Stimulated activated CD4-positive, alpha-beta T cell treated with anti-CD3 and anti-CD28 coated beads, Interleukin-15, amount 100 ng/mL, for 48 hours (primary cell): ENCODE measurements around the gene BAD.

Experiments
- DNase-seq, 2 donors: peaks; one replicate each; pipeline ENCODE4 v3.0.0-alpha.2; 2020; ENCODE audit warnings: low read depth in 2 of 2

BAD gene

GRCh38 chr11:64244107-64244506 is 40.4 kb downstream of the BAD start:
- DNase-seq = no peak

- DNase-seq = no peak
These were observed 41.1 kb downstream of the BAD start for GRCh38 chr11:64243236-64243854.

- no peak for DNase-seq
These were observed 42.7 kb downstream of the BAD start for GRCh38 chr11:64241491-64242374.

- peak; percentile 100 for DNase-seq
These were observed 43.3 kb downstream of the BAD start for GRCh38 chr11:64241241-64241490.

GRCh38 chr11:64240435-64241240 is 43.8 kb downstream of the BAD start, which contains the start of gene FKBP2:
FKBP2 (plus strand) TSS chr11:64241095; CDS start chr11:64242388, 1,293 bp downstream.
- peak; percentile 95 to 97 for DNase-seq

- no peak for DNase-seq
These were observed 44.6 kb downstream of the BAD start for GRCh38 chr11:64239662-64240434.

- DNase-seq = no peak
These were observed 45.5 kb downstream of the BAD start for GRCh38 chr11:64238999-64239398.

GRCh38 chr11:64238076-64238475 is 46.4 kb downstream of the BAD start:
- DNase-seq = no peak

- DNase-seq = no peak
These were observed 46.9 kb downstream of the BAD start for GRCh38 chr11:64237484-64237951.

- DNase-seq = no peak
These were observed 48.9 kb downstream of the BAD start for GRCh38 chr11:64235437-64236161.

- no peak for DNase-seq
These were observed 49.7 kb downstream of the BAD start for GRCh38 chr11:64234647-64235379.

GRCh38 chr11:64233913-64234586 is 50.4 kb downstream of the BAD start, which contains the start of gene VEGFB:
VEGFB (plus strand) TSS chr11:64234584; CDS start chr11:64234834, 250 bp downstream.
- DNase-seq = peak in 1 of 2 donors; percentile 65

- no peak for DNase-seq
These were observed 51.5 kb downstream of the BAD start for GRCh38 chr11:64232967-64233315.

- DNase-seq = no peak
These were observed 52.1 kb downstream of the BAD start for GRCh38 chr11:64232182-64232966.

- DNase-seq = no peak
These were observed 52.9 kb downstream of the BAD start for GRCh38 chr11:64231546-64231945.

GRCh38 chr11:64230985-64231365 is 53.5 kb downstream of the BAD start:
- no peak for DNase-seq

GRCh38 chr11:64230171-64230984 is 54.1 kb downstream of the BAD start, which contains the start of gene DNAJC4:
DNAJC4 (plus strand) TSS chr11:64230548; CDS start chr11:64230855, 307 bp downstream.
- peak; percentile 68 to 87 for DNase-seq

GRCh38 chr11:64229744-64230170 is 54.7 kb downstream of the BAD start:
- DNase-seq = no peak
